HepG2 (cell line): Measurements from ENCODE around the gene JMJD8. TPM values are rescaled to one million over a fixed set of nuclear protein-coding genes. Genes with fewer than 3 reads are reported as not detected.

Source experiments
- ARNT2 ChIP-seq: sonication (generic); formaldehyde crosslinking; IDR thresholded peaks from 2 replicates; pipeline ENCODE4 v1.8.0; 2022; ENCODE audit warnings: mild to moderate bottlenecking, low read depth, missing genetic modification reagents, moderate library complexity
- CBX1 ChIP-seq: IDR thresholded peaks from one replicate; pipeline ENCODE4 v1.6.1; 2016; ENCODE audit warnings: antibody characterized with exemption, low read depth
- DRAP1 ChIP-seq: IDR thresholded peaks from 2 replicates; pipeline ENCODE4 v1.6.1; 2016; ENCODE audit warnings: missing genetic modification reagents, missing compliant biosample characterization
- ELF4 ChIP-seq: sonication (generic); formaldehyde crosslinking; IDR thresholded peaks from 2 replicates; pipeline ENCODE4 v1.5.0; 2020; ENCODE audit warnings: missing genetic modification reagents, mild to moderate bottlenecking, moderate library complexity, borderline replicate concordance
- HOXD1 ChIP-seq: sonication (generic); formaldehyde crosslinking; IDR thresholded peaks from 2 replicates; pipeline ENCODE4 v1.5.0; 2020; ENCODE audit warnings: missing genetic modification reagents
- KLF12 ChIP-seq: sonication (generic); formaldehyde crosslinking; IDR thresholded peaks from 2 replicates; pipeline ENCODE4 v1.4.0; 2020; ENCODE audit warnings: missing genetic modification reagents, borderline replicate concordance
- MTA1 ChIP-seq: sonication (generic); formaldehyde crosslinking; IDR thresholded peaks from 2 replicates; pipeline ENCODE4 v1.4.0; 2020; ENCODE audit warnings: missing genetic modification reagents, mild to moderate bottlenecking, borderline replicate concordance
- MTF2 ChIP-seq: sonication (generic); formaldehyde crosslinking; IDR thresholded peaks from 2 replicates; pipeline ENCODE4 v1.5.0; 2020; ENCODE audit warnings: missing genetic modification reagents, borderline replicate concordance
- NFYB ChIP-seq: sonication (generic); formaldehyde crosslinking; IDR thresholded peaks from 2 replicates; pipeline ENCODE4 v1.4.0; 2020; ENCODE audit warnings: missing genetic modification reagents
- RAD51 ChIP-seq: fragments of 450-650 bp; IDR thresholded peaks from 2 replicates; pipeline ENCODE4 v1.6.1; 2016; ENCODE audit warnings: borderline replicate concordance
- REPIN1 ChIP-seq: sonication (generic); formaldehyde crosslinking; IDR thresholded peaks from 2 replicates; pipeline ENCODE4 v1.8.0; 2022; ENCODE audit warnings: missing genetic modification reagents, low read depth, mild to moderate bottlenecking, borderline replicate concordance
- ZBTB7B ChIP-seq: sonication (generic); formaldehyde crosslinking; IDR thresholded peaks from 2 replicates; pipeline ENCODE4 v1.4.0; 2020; ENCODE audit warnings: missing genetic modification reagents
- ZNF136 ChIP-seq: sonication (generic); formaldehyde crosslinking; IDR thresholded peaks from 2 replicates; pipeline ENCODE4 v1.8.1; 2022; ENCODE audit warnings: low read depth, mild to moderate bottlenecking, moderate library complexity, missing genetic modification reagents
- ZNF260 ChIP-seq: sonication (generic); formaldehyde crosslinking; IDR thresholded peaks from 2 replicates; pipeline ENCODE4 v1.4.0; 2020; ENCODE audit warnings: missing genetic modification reagents, low read depth, mild to moderate bottlenecking, borderline replicate concordance
- ZNF772 ChIP-seq: sonication (generic); formaldehyde crosslinking; IDR thresholded peaks from 2 replicates; pipeline ENCODE4 v1.5.0; 2020; ENCODE audit warnings: mild to moderate bottlenecking, missing genetic modification reagents
- ZNF878 ChIP-seq: sonication (generic); formaldehyde crosslinking; IDR thresholded peaks from 2 replicates; pipeline ENCODE4 v1.8.1; 2023; ENCODE audit warnings: mild to moderate bottlenecking, missing genetic modification reagents, moderate library complexity
- polyA plus RNA-seq, 8 experiments: library from polyadenylated mRNA; depleted of rRNA in 3 of 8; stranded (reverse) in 7 of 8; unstranded in 1 of 8; fragments of >200 nt; fragmentation: Illumina TruSeq in 4 of 8; extraction: Trizol in 4 of 8; gene quantifications; 2 replicates each; pipeline versions ENCODE4 v1.2.1 to v1.2.3, GENCODE V29; 2011 to 2016; ENCODE audit warnings: low read depth in 4 of 8, missing spikeins in 1 of 8, mixed read lengths in 1 of 8; ENCODE audit not compliant: insufficient read depth in 1 of 8
- total RNA-seq, 5 experiments: library from RNA; depleted of rRNA; stranded (reverse); fragments of >200 nt; fragmentation: Illumina TruSeq; extraction: Trizol; gene quantifications; 2 replicates each; pipeline ENCODE4 v1.2.3, GENCODE V29; 2016; ENCODE audit warnings: low read depth in 1 of 5
- TF ChIP-seq, protein P1 (sequence below): sonication (generic); formaldehyde crosslinking; IDR thresholded peaks from 2 replicates; pipeline ENCODE4 v1.4.0; 2020; ENCODE audit warnings: missing genetic modification reagents
- TF ChIP-seq, protein P2 (sequence below): sonication (generic); formaldehyde crosslinking; IDR thresholded peaks from 2 replicates; pipeline ENCODE4 v1.8.1; 2023; ENCODE audit warnings: mild to moderate bottlenecking, missing genetic modification reagents
- TF ChIP-seq, protein P3 (sequence below): conservative IDR thresholded peaks from 2 replicates; pipeline ENCODE4 v1.6.1; 2018; ENCODE audit warnings: missing genetic modification reagents

Gene JMJD8
- total and polyA plus RNA-seq, 2 of the 13 experiments (the other 11 are each of a cell fraction or from before 2014, with no cell fraction given) = 2.6 to 11.8 TPM

GRCh38 chr16:719815-720446 lies 35.8 kb upstream of the JMJD8 start (continued):
- TF ChIP-seq, protein P1, sequence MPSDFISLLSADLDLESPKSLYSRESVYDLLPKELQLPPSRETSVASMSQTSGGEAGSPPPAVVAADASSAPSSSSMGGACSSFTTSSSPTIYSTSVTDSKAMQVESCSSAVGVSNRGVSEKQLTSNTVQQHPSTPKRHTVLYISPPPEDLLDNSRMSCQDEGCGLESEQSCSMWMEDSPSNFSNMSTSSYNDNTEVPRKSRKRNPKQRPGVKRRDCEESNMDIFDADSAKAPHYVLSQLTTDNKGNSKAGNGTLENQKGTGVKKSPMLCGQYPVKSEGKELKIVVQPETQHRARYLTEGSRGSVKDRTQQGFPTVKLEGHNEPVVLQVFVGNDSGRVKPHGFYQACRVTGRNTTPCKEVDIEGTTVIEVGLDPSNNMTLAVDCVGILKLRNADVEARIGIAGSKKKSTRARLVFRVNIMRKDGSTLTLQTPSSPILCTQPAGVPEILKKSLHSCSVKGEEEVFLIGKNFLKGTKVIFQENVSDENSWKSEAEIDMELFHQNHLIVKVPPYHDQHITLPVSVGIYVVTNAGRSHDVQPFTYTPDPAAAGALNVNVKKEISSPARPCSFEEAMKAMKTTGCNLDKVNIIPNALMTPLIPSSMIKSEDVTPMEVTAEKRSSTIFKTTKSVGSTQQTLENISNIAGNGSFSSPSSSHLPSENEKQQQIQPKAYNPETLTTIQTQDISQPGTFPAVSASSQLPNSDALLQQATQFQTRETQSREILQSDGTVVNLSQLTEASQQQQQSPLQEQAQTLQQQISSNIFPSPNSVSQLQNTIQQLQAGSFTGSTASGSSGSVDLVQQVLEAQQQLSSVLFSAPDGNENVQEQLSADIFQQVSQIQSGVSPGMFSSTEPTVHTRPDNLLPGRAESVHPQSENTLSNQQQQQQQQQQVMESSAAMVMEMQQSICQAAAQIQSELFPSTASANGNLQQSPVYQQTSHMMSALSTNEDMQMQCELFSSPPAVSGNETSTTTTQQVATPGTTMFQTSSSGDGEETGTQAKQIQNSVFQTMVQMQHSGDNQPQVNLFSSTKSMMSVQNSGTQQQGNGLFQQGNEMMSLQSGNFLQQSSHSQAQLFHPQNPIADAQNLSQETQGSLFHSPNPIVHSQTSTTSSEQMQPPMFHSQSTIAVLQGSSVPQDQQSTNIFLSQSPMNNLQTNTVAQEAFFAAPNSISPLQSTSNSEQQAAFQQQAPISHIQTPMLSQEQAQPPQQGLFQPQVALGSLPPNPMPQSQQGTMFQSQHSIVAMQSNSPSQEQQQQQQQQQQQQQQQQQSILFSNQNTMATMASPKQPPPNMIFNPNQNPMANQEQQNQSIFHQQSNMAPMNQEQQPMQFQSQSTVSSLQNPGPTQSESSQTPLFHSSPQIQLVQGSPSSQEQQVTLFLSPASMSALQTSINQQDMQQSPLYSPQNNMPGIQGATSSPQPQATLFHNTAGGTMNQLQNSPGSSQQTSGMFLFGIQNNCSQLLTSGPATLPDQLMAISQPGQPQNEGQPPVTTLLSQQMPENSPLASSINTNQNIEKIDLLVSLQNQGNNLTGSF (CRISPR knock-in tag) = no peak
- TF ChIP-seq HOXD1 (no peak), ELF4 (CRISPR knock-in tag) (no peak), ZNF878 (CRISPR knock-in tag) (no peak), ZNF260 (CRISPR knock-in tag) (no peak), ZNF136 (CRISPR knock-in tag) (no peak), DRAP1 (CRISPR knock-in tag) (peak; percentile 5; the same call in 1 of the 2 replicates), ARNT2 (CRISPR knock-in tag) (no peak), RAD51 (no peak), MTA1 (CRISPR knock-in tag) (no peak), REPIN1 (0 out of 2 replicates have a peak, but pooled peaks have one; percentile 32), KLF12 (CRISPR knock-in tag) (no peak), MTF2 (CRISPR knock-in tag) (no peak), NFYB (no peak), ZBTB7B (CRISPR knock-in tag) (no peak; the same call in 1 of the 2 replicates), ZNF772 (CRISPR knock-in tag) (no peak), CBX1 (no peak)
- TF ChIP-seq, protein P2, sequence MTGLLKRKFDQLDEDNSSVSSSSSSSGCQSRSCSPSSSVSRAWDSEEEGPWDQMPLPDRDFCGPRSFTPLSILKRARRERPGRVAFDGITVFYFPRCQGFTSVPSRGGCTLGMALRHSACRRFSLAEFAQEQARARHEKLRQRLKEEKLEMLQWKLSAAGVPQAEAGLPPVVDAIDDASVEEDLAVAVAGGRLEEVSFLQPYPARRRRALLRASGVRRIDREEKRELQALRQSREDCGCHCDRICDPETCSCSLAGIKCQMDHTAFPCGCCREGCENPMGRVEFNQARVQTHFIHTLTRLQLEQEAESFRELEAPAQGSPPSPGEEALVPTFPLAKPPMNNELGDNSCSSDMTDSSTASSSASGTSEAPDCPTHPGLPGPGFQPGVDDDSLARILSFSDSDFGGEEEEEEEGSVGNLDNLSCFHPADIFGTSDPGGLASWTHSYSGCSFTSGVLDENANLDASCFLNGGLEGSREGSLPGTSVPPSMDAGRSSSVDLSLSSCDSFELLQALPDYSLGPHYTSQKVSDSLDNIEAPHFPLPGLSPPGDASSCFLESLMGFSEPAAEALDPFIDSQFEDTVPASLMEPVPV (CRISPR knock-in tag) = peak; percentile 59; the same call in 1 of the 2 replicates
- TF ChIP-seq, protein P3, sequence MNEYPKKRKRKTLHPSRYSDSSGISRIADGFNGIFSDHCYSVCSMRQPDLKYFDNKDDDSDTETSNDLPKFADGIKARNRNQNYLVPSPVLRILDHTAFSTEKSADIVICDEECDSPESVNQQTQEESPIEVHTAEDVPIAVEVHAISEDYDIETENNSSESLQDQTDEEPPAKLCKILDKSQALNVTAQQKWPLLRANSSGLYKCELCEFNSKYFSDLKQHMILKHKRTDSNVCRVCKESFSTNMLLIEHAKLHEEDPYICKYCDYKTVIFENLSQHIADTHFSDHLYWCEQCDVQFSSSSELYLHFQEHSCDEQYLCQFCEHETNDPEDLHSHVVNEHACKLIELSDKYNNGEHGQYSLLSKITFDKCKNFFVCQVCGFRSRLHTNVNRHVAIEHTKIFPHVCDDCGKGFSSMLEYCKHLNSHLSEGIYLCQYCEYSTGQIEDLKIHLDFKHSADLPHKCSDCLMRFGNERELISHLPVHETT (CRISPR knock-in tag) = no peak
